NOMO-1 treated with dmso at 0.1 percent for 144 hours (cell line): ENCODE results near the gene DNAJC16.
"Not testable (repeated sequence)": the region's sequence is repeated elsewhere in the genome, so short reads cannot be mapped to it uniquely, and the experiment has no call there.

Experiments used
- DNase-seq: peaks from one replicate; lab custom pipeline; 2025; ENCODE audit not compliant: unreplicated experiment; lab: John Stamatoyannopoulos, UW

The DNAJC16 gene

GRCh38 chr1:15578921-15579682 is 52.5 kb downstream of the DNAJC16 start:
- DNase-seq, result no peak

DNA sequence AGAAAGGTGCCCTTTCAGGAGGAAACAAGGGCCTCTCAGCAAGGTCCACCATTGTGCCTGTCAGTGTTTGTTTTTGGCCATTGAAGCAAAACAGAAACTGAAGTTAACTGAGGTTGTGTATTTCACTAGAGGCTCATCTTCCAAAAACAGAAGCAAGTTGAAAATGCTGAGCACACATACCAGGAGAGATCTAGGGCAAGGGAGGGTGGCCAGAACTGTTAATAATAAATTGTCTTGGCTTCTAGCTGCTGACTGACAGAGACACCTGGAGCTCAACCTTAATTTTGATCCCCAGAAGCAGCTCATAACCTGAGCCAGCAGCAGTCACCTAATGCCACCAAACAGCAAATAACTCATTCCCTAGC is 53.0 kb downstream of the DNAJC16 start:
- DNase-seq, result no peak

DNA sequence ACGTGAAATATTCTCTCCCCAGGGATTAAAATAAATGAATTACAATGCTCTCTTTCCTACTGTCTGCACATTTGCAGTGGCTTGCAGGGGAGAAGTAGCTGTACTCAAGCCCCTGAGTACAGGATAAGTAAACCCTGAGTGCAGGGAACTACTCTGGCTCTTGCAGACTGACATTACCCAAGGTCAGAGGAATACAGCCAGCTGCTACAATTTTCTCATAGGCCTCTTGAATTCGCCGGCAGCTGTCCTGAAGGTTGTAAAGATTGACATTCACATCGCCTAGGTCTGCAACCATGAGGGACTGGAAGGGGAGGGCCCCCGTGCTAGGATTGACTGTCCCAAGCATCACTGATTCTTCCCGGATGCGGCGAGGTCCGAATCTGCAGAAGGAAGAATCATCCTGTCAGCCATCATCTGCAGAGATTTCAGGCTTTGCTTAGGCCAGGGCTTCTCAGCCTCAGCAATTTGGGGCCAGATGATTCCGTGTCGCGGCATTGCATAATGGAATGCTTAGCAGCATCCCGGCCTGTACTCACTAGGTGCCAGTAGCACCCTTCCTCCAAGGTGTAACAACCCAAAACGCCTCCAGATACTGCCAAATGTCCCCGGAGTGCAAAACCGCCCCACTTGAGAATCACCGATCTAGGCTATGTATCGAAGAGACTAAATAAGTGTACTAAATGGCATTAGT is 56.5 kb downstream of the DNAJC16 start:
- no peak for DNase-seq

GRCh38 chr1:15584489-15585363 is 58.1 kb downstream of the DNAJC16 start, which contains the start of gene AGMAT:
TSS of gene AGMAT (minus strand) at chr1:15585051. CDS start at chr1:15584967, 84 bp downstream.
- DNase-seq, result peak; percentile 39

DNA sequence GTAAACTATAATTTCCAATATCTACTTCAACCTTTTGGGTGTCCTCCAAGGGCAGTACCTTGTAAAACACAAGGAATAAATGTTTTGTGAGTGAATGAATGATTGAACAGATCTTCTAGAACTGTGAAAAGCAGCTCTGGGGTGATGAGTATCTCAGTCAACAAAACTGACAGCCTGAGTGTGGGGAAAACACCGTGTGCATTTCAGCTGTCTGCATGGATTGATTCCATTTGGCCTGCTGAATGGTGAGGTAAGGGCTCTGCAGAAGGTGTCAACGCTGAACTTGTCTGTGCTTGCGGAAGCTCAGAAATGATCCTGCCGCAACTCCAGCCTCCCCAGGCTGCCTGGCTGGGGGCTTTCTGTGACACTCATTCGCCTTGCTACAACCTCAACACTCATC is 65.6 kb downstream of the DNAJC16 start:
- no peak for DNase-seq

- DNase-seq, result no peak
These were observed 69.4 kb downstream of the DNAJC16 start for GRCh38 chr1:15595809-15596617.

DNA sequence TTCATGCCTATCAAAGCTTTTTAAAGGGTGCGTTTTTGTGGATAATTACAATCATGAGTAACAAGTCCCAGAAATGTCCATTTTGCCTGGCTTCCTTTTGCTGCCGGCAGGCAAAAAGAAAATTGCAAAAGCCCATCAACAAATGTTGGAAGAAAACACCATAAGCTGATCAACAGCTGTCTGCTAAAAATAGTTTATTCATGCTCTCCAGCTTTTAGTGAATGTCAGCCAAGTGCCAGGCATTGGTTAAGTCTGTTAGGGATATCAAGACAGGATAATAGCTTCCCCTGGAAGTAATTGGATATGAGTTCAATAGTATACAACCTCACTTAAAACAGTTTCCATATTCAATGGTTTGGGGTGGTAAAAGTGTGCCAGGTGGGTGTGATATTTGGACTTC is 71.8 kb downstream of the DNAJC16 start:
- no peak for DNase-seq

GRCh38 chr1:15603050-15603965 is 76.7 kb downstream of the DNAJC16 start:
- DNase-seq, result peak; percentile 89

GRCh38 chr1:15603966-15604282 is 77.3 kb downstream of the DNAJC16 start:
- DNase-seq, result not testable (repeated sequence)

DNA sequence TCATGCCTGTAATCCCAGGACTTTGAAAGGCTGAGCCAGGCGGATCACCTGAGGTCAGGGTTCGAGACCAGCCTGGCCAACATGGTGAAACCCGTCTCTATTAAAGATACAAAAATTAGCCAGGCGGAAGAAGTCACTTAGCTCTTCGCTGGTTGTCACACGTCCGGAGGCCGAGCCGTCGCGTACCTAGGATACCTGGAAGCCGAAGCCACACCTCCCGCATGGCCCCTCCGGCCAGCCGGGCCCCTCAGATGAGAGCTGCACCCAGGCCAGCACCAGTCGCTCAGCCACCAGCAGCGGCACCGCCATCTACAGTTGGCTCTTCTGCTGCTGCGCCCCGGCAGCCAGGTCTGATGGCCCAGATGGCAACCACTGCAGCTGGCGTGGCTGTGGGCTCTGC is 77.8 kb downstream of the DNAJC16 start:
- DNase-seq, result not testable (repeated sequence)

GRCh38 chr1:15605398-15606383 is 79.0 kb downstream of the DNAJC16 start:
- DNase-seq, result no peak

DNA sequence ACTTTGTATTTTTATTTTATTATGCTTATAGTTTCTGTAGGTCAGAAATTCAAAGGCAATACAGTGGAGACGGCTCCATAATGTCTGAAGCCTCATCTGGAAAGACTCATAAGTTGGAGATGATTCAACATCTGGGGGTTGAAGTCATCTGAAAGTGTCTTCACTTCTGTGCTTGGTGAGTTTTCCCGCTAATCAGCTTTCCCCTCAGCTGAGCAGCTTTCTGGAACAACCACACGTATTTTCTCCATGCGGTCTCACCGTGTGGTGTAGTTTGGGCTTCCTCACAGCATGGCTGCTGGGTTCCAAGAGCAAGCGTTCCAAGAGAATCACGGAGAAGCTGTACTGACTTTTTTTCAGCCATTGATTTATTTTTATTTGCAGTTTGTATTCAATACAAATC is 83.0 kb downstream of the DNAJC16 start:
- DNase-seq, result no peak

DNA sequence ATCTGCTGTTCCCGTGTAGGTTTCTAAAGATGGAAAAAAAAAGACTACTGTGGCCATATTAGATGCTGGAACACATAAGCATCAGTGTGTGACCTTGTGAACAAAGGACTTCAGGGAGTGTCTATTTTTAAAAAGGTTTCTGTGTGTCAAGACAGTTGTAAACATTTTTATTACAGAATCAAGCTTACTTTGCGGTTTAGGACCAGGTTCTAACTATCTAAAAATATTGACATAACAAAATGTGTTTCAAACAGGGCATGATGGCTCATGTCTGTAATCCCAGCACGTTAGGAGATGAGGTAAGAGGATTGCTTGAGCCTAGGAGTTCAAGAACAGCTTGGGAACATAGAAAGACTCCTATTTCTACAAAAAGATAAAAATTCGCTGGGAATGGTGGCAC is 83.5 kb downstream of the DNAJC16 start:
- no peak for DNase-seq

- no peak for DNase-seq
These were observed 89.9 kb downstream of the DNAJC16 start for GRCh38 chr1:15616373-15617172.

DNA sequence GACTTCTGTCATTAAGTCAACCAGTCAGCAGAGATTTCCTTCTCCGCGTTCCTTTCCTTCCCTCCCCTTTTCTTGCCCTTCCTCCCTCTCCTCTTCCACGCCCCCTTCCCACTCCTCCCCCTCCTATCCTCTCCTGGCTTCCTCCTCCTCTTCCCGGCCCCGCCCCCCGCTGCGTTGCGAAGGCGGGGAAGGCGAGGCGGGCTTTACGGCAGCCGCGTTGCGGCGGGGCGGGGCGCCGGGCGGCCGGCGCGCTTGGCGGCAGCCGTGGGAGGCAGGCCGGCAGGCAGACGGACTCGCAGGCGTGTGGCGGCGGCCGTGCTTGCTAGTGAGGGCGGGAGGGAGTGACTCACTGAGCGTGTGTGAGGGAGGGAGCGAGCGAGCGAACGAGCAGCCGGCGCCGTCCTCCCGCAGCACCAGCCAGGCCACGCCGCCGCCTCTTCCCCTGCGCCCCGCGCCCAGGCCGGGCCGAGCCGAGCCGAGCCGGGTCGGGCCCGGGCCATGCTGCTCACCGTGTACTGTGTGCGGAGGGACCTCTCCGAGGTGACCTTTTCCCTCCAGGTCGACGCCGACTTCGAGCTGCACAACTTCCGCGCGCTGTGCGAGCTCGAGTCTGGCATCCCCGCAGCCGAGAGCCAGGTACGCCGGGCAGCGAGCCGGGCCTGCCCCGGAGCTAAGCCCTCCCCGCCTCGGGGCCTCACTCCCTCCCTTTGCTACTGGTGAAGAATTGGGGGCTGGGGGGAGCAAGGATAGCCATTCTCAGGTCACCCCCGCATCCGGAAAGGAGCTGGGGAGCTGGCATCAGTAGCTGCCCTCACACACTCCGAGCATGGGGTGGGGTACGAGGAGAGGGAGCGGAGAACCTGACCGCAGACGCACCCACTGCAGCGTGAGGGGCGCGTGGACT is 90.8 kb downstream of the DNAJC16 start, which contains the start of gene DDI2:
DDI2 (plus strand) TSS at position 286 of the 904 bp plus-strand sequence; CDS start at position 499, 213 bp downstream.
- DNase-seq, result peak; percentile 95

- no peak for DNase-seq
These were observed 91.5 kb downstream of the DNAJC16 start for GRCh38 chr1:15618077-15618654.
